Neural cell (in vitro differentiated cells): ENCODE measurements around the gene CPNE2.

Experiments used
- CTCF ChIP-seq: fragments of 450-650 bp; IDR thresholded peaks from 2 replicates; pipeline ENCODE4 v1.5.1; 2014; ENCODE audit warnings: antibody characterized with exemption, mild to moderate bottlenecking, moderate library complexity; ENCODE audit not compliant: poor library complexity, severe bottlenecking
- EP300 ChIP-seq: fragments of 450-650 bp; conservative IDR thresholded peaks from 2 replicates; pipeline ENCODE4 v1.6.1; 2014; ENCODE audit warnings: antibody characterized with exemption, mild to moderate bottlenecking, moderate library complexity; ENCODE audit not compliant: poor library complexity, severe bottlenecking
- EZH2 ChIP-seq: fragments of 200-600, 300-800 bp; shearing (Covaris generic), sonication (generic); IDR thresholded peaks from 2 replicates; pipeline ENCODE4 v1.6.1; 2014; ENCODE audit warnings: antibody characterized with exemption, low read length, borderline replicate concordance, mild to moderate bottlenecking; ENCODE audit not compliant: insufficient read depth, poor library complexity, severe bottlenecking
- MXI1 ChIP-seq: fragments of 450-650 bp; conservative IDR thresholded peaks from 2 replicates; pipeline ENCODE4 v1.6.1; 2014; ENCODE audit warnings: antibody characterized with exemption, mild to moderate bottlenecking; ENCODE audit not compliant: poor library complexity, severe bottlenecking
- POLR2AphosphoS5 ChIP-seq: IDR thresholded peaks from 2 replicates; pipeline ENCODE4 v1.6.1; 2012
- RAD21 ChIP-seq: fragments of 450-650 bp; conservative IDR thresholded peaks from 2 replicates; pipeline ENCODE4 v1.6.1; 2014; ENCODE audit warnings: antibody characterized with exemption, mild to moderate bottlenecking, moderate library complexity
- REST ChIP-seq: IDR thresholded peaks from 2 replicates; pipeline ENCODE4 v1.6.1; 2012; ENCODE audit warnings: borderline replicate concordance
- SMC3 ChIP-seq: fragments of 450-650 bp; conservative IDR thresholded peaks from 2 replicates; pipeline ENCODE4 v1.6.1; 2014; ENCODE audit warnings: antibody characterized with exemption, mild to moderate bottlenecking, moderate library complexity; ENCODE audit not compliant: poor library complexity
- TAF1 ChIP-seq: IDR thresholded peaks from 2 replicates; pipeline ENCODE4 v1.6.1; 2012; ENCODE audit warnings: low read depth

DNA sequence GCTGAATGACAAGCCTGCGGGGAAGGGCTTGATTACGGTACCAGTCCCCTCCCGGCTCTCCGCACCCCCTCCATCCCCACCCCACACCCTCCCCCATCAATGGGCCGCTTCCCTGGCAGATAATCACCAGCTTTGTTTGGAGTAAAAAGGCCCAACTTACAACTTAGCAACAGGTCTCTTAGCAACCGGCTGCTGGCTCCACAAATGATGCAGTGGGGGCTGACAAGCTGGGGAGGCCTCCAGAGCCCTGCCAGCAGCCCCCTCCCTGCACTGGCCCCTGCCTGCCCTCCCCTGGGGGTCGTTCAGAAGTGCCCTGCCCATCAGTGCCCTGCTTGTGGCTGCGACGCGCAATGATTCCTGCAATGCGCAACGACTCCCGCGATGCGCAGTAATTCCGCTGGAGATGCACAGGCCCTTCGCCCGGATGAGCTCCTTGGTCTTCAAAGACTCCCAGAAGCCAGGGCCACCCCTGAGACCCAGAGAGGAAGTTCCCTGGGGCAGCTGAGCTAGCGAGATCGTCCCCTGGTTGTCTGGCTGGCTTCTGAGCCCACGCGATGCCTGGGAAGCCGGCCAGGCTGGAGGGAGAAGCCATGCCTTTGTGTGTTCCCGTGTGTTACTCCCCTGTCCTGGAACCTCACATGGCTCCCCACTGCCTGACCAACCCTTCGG is 23.3 kb downstream of the CPNE2 start:
- TF ChIP-seq CTCF = no peak
- no peak for TF ChIP-seq POLR2AphosphoS5
- TF ChIP-seq MXI1 = no peak
- no peak for TF ChIP-seq EZH2
- no peak for TF ChIP-seq EP300
- no peak for TF ChIP-seq RAD21
- no peak for TF ChIP-seq REST
- TF ChIP-seq TAF1 = no peak
- TF ChIP-seq SMC3 = no peak
